GM19238 (cell line): ENCODE measurements around the gene KLHL9.
"Not testable (repeated sequence)": the region's sequence is repeated elsewhere in the genome, so short reads cannot be mapped to it uniquely, and the experiment has no call there.

Experiments
- DNase-seq: peaks from one replicate; pipeline ENCODE4 v3.0.0; 2011; ENCODE audit warnings: low spot score; ENCODE audit not compliant: insufficient read length

KLHL9 gene

GRCh38 chr9:21334701-21335632 lies at the start of gene KLHL9:
Gene KLHL9, minus strand, starts transcription at chr9:21335404. Its CDS starts 545 bp downstream, at chr9:21334859.
- peak; percentile 86 for DNase-seq

GRCh38 chr9:21383627-21384026 lies 48.4 kb upstream of the KLHL9 start:
- DNase-seq = no peak

GRCh38 chr9:21381448-21382339 lies 46.5 kb upstream of the KLHL9 start:
- peak; percentile 35 for DNase-seq

DNA sequence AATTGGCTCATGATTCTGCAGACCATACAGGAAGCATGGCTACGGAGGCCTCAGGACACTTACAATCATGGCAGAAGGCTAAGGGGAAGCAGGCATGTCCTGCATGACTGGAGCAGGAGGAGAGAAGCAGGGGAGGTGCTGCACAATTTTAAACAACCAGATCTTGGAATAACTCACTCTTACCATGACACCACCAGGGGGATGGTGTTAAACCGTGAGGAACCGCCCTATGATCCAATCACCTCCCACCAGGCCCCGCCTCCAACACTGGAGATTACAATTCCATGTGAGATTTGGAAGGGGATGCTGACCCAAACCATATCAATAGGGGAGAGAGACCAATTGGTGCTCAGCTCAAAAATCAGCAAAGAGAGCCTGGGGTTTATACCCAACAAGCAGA lies 36.3 kb upstream of the KLHL9 start:
- not testable (repeated sequence) for DNase-seq

- no peak for DNase-seq
Measured at GRCh38 chr9:21367957-21368356, 32.8 kb upstream of the KLHL9 start, which contains the start of gene IFNA13. Gene IFNA13, minus strand, starts transcription at chr9:21368057. Its CDS starts 47 bp downstream, at chr9:21368010.

- DNase-seq = not testable (repeated sequence)
Measured at GRCh38 chr9:21367169-21367568, 32.0 kb upstream of the KLHL9 start.

- no peak for DNase-seq
Measured at GRCh38 chr9:21362287-21362686, 27.1 kb upstream of the KLHL9 start.

DNA sequence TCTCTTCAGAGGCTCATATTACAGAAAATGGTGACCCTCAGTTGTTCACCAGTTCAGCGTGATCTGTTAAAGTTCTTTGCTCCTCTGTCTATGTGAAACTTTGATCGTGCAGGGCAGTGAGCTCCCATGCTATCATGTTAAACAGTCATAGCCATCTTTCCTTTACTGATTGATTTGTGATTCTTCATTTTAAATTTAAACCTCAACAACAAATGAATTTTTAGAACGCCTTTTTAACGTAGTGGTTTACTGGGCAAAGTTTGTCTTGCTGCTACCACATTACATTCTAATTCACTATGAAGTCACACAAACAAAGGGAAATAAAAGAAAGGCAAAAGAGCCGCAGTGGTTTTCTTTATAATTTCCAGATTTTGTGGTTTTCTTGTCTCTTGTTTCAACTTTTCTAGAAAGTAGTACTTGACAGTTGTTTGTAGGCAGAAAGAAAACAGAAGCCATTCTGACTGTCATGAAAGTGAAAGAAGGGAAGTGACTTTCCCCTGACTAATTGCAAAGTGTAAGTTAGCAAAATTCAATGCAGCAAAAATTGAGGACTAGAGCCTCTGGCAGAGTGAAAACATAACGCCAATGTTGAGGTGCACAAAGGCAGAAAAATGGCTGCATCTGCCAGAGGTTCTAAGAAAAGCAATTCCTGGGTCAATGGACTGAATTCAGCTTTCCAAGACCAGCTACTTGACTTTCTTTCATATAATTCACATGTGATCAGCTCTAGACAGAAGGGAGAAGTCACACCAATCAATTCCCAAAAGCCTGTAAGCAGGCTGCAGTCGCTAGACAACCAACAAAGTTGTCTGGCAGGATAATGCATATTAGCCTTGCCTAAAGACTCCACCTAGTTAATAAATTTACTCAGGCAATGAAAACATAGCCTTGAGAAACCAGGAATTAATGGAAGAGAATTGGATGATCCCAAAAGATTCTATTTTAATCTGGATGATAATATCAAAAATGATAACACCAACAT lies 22.6 kb upstream of the KLHL9 start:
- no peak for DNase-seq

DNA sequence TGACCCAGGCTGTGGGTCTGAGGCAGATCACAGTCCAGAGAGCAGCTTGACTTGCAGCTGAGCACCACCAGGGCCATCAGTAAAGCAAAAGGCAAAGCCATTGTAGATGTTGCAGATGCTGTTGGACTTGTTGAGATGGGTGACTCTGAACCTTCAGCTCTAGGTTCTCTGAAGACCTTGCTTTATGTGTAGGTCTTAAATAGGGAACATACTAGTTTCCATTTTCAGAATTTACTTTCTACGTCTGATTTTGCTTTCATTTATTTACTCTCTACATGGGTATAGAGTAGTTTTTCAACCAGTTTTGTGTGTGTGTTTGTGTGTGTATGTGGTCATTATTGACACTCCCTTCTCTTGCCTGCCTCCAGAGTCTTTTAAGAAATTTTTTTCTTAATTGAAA lies 15.6 kb upstream of the KLHL9 start, which contains the start of gene IFNA6:
TSS of gene IFNA6 (minus strand) at position 101 of the 400 bp plus-strand sequence. CDS start at position 101, 0 bp downstream.
- no peak for DNase-seq

- no peak for DNase-seq
Measured at GRCh38 chr9:21348430-21348970, 13.3 kb upstream of the KLHL9 start.

DNA sequence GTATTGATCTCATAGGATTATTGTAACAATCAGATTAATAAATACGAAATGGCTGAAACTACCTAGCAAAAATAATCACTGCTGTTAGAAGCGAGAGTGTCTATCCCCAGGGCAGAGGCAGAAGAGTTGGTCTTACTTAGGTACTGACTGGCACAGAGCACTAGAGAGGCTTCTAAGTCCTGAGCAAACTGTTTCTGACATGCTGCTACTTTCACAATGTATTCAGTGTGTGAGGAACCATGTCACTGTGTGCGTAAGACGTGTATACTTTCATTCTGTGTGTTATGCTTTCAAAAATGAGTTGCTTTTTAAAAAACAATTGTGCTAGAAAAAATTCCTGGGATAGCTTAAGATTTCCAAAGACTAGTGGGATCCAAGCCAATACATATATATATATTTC lies 5.5 kb upstream of the KLHL9 start:
- DNase-seq = no peak

GRCh38 chr9:21336457-21336856 lies 1.3 kb upstream of the KLHL9 start:
- no peak for DNase-seq

- no peak for DNase-seq
Measured at GRCh38 chr9:21333226-21333625, 2.0 kb downstream of the KLHL9 start.

GRCh38 chr9:21331676-21332402 lies 3.4 kb downstream of the KLHL9 start:
- DNase-seq = no peak

GRCh38 chr9:21326526-21327139 lies 8.6 kb downstream of the KLHL9 start:
- no peak for DNase-seq

DNA sequence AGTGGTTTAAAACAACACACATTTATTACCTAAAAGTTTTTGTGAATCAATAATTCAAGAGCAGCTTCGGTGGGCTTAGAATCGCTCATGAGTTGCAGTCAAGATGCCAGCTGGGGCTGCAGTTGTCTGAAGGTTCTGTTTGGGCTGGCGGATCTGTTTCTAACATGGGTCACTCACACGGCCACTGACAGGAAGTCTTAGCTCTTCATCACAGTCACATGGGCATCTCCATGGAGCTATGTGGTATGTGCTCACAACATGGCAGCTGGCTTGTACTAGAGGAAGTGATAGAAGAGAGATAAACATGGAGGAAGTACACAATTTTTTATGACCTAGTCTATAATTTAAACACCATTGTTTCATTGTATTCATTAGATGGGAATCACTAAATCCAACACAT lies 11.2 kb downstream of the KLHL9 start:
- no peak for DNase-seq

GRCh38 chr9:21322911-21323461 lies 12.2 kb downstream of the KLHL9 start:
- DNase-seq = no peak

GRCh38 chr9:21320465-21320864 lies 14.7 kb downstream of the KLHL9 start:
- no peak for DNase-seq
